Measurements from ENCODE around the gene SMCO2. TPM values are rescaled to one million over a fixed set of nuclear protein-coding genes. Genes with fewer than 3 reads are reported as not detected.

The SMCO2 gene
- total and polyA plus RNA-seq, 2 of the 13 experiments (the other 11 are each of a cell fraction or from before 2014, with no cell fraction given), result 0.15 TPM; not detected in 1

DNA sequence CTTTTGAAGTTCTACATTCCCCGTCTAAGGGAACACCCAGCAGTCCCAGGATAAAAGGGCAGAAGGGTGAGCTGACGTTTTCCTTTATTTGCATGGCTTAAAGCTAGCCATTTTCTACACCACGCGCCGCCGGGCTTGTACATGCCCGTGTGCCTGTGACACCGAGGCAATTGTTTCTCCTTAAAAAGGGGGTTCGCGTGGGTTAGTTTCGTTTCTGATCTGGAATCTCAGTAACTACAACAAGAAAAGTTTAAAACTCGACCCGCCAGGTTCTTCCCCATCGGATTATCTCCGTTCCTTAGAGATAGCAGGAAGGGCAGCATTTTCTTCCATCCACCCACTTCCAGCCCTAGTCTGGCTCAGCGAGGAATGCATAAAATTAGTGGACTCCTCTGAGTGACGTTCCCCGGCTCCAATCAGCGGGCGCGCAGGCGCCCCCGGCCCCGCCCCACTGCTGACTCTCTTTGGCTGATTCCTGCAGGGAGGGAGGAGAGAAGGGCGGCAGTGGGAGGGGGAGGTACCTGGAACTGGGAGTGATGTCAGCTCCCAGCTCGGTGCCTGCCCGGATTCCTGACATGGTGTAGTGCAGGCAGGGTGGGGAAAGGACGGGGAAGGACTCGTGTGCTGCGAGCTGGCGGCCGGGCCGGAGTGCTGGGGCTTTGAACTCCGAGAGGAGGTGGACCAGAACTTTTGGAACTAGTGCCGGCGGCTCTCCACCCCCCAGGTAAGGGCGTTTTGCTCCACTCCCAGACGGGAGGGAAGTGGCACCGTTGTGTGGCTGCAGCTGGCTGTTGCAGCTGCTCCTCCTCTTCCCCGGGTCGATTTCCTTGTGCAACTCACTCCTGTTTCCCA lies 77.3 kb downstream of the SMCO2 start, which contains the start of gene PPFIBP1 (continued):
- TF ChIP-seq, protein P1, sequence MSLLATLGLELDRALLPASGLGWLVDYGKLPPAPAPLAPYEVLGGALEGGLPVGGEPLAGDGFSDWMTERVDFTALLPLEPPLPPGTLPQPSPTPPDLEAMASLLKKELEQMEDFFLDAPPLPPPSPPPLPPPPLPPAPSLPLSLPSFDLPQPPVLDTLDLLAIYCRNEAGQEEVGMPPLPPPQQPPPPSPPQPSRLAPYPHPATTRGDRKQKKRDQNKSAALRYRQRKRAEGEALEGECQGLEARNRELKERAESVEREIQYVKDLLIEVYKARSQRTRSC (CRISPR knock-in tag; IDR thresholded peaks at IDR 0.05; ENCODE audit: low read depth), result 0 out of 2 replicates have a peak, but pooled peaks have one; percentile 7
- TF ChIP-seq, protein P2, sequence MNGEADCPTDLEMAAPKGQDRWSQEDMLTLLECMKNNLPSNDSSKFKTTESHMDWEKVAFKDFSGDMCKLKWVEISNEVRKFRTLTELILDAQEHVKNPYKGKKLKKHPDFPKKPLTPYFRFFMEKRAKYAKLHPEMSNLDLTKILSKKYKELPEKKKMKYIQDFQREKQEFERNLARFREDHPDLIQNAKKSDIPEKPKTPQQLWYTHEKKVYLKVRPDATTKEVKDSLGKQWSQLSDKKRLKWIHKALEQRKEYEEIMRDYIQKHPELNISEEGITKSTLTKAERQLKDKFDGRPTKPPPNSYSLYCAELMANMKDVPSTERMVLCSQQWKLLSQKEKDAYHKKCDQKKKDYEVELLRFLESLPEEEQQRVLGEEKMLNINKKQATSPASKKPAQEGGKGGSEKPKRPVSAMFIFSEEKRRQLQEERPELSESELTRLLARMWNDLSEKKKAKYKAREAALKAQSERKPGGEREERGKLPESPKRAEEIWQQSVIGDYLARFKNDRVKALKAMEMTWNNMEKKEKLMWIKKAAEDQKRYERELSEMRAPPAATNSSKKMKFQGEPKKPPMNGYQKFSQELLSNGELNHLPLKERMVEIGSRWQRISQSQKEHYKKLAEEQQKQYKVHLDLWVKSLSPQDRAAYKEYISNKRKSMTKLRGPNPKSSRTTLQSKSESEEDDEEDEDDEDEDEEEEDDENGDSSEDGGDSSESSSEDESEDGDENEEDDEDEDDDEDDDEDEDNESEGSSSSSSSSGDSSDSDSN (CRISPR knock-in tag; IDR thresholded peaks at IDR 0.05), result peak; percentile 67; the same call in 1 of the 2 replicates
- TF ChIP-seq, protein P3, sequence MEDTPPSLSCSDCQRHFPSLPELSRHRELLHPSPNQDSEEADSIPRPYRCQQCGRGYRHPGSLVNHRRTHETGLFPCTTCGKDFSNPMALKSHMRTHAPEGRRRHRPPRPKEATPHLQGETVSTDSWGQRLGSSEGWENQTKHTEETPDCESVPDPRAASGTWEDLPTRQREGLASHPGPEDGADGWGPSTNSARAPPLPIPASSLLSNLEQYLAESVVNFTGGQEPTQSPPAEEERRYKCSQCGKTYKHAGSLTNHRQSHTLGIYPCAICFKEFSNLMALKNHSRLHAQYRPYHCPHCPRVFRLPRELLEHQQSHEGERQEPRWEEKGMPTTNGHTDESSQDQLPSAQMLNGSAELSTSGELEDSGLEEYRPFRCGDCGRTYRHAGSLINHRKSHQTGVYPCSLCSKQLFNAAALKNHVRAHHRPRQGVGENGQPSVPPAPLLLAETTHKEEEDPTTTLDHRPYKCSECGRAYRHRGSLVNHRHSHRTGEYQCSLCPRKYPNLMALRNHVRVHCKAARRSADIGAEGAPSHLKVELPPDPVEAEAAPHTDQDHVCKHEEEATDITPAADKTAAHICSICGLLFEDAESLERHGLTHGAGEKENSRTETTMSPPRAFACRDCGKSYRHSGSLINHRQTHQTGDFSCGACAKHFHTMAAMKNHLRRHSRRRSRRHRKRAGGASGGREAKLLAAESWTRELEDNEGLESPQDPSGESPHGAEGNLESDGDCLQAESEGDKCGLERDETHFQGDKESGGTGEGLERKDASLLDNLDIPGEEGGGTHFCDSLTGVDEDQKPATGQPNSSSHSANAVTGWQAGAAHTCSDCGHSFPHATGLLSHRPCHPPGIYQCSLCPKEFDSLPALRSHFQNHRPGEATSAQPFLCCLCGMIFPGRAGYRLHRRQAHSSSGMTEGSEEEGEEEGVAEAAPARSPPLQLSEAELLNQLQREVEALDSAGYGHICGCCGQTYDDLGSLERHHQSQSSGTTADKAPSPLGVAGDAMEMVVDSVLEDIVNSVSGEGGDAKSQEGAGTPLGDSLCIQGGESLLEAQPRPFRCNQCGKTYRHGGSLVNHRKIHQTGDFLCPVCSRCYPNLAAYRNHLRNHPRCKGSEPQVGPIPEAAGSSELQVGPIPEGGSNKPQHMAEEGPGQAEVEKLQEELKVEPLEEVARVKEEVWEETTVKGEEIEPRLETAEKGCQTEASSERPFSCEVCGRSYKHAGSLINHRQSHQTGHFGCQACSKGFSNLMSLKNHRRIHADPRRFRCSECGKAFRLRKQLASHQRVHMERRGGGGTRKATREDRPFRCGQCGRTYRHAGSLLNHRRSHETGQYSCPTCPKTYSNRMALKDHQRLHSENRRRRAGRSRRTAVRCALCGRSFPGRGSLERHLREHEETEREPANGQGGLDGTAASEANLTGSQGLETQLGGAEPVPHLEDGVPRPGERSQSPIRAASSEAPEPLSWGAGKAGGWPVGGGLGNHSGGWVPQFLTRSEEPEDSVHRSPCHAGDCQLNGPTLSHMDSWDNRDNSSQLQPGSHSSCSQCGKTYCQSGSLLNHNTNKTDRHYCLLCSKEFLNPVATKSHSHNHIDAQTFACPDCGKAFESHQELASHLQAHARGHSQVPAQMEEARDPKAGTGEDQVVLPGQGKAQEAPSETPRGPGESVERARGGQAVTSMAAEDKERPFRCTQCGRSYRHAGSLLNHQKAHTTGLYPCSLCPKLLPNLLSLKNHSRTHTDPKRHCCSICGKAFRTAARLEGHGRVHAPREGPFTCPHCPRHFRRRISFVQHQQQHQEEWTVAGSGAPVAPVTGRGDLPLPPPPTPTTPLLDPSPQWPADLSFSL (CRISPR knock-in tag; IDR thresholded peaks at IDR 0.05), result no peak
- TF ChIP-seq, protein P4, sequence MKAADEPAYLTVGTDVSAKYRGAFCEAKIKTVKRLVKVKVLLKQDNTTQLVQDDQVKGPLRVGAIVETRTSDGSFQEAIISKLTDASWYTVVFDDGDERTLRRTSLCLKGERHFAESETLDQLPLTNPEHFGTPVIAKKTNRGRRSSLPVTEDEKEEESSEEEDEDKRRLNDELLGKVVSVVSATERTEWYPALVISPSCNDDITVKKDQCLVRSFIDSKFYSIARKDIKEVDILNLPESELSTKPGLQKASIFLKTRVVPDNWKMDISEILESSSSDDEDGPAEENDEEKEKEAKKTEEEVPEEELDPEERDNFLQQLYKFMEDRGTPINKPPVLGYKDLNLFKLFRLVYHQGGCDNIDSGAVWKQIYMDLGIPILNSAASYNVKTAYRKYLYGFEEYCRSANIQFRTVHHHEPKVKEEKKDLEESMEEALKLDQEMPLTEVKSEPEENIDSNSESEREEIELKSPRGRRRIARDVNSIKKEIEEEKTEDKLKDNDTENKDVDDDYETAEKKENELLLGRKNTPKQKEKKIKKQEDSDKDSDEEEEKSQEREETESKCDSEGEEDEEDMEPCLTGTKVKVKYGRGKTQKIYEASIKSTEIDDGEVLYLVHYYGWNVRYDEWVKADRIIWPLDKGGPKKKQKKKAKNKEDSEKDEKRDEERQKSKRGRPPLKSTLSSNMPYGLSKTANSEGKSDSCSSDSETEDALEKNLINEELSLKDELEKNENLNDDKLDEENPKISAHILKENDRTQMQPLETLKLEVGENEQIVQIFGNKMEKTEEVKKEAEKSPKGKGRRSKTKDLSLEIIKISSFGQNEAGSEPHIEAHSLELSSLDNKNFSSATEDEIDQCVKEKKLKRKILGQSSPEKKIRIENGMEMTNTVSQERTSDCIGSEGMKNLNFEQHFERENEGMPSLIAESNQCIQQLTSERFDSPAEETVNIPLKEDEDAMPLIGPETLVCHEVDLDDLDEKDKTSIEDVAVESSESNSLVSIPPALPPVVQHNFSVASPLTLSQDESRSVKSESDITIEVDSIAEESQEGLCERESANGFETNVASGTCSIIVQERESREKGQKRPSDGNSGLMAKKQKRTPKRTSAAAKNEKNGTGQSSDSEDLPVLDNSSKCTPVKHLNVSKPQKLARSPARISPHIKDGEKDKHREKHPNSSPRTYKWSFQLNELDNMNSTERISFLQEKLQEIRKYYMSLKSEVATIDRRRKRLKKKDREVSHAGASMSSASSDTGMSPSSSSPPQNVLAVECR (CRISPR knock-in tag; IDR thresholded peaks at IDR 0.05; ENCODE audit: borderline replicate concordance), result peak; percentile 76
- TF ChIP-seq, protein P5, sequence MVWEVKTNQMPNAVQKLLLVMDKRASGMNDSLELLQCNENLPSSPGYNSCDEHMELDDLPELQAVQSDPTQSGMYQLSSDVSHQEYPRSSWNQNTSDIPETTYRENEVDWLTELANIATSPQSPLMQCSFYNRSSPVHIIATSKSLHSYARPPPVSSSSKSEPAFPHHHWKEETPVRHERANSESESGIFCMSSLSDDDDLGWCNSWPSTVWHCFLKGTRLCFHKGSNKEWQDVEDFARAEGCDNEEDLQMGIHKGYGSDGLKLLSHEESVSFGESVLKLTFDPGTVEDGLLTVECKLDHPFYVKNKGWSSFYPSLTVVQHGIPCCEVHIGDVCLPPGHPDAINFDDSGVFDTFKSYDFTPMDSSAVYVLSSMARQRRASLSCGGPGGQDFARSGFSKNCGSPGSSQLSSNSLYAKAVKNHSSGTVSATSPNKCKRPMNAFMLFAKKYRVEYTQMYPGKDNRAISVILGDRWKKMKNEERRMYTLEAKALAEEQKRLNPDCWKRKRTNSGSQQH (CRISPR knock-in tag; IDR thresholded peaks at IDR 0.05; ENCODE audit: low read depth), result 0 out of 2 replicates have a peak, but pooled peaks have one; percentile 23
- no peak for TF ChIP-seq NFE2 (CRISPR knock-in tag; IDR thresholded peaks at IDR 0.05)
- 0 out of 4 replicates have a peak, but pooled peaks of 1 of the 2 experiments have one; percentile 1 for TF ChIP-seq MAFK (conservative IDR thresholded peaks at IDR 0.05 in 1 of 2, IDR thresholded peaks at IDR 0.05 in 1 of 2; ENCODE audit: low read length in 2 of 2)
- 0 out of 2 replicates have a peak, but pooled peaks have one; percentile 56 for TF ChIP-seq ARNT2 (CRISPR knock-in tag; IDR thresholded peaks at IDR 0.05; ENCODE audit: low read depth)
- peak; percentile 68; the same call in 1 of the 2 replicates for TF ChIP-seq ZNF607 (CRISPR knock-in tag; IDR thresholded peaks at IDR 0.05; ENCODE audit: borderline replicate concordance)
- peak; percentile 71 for TF ChIP-seq CREB1 (IDR thresholded peaks at IDR 0.05)
- peak; percentile 90 for TF ChIP-seq CREB1 (CRISPR knock-in tag; IDR thresholded peaks at IDR 0.05)

All from HepG2 (cell line).